ENCODE results near the gene CRYBB2.

DNA sequence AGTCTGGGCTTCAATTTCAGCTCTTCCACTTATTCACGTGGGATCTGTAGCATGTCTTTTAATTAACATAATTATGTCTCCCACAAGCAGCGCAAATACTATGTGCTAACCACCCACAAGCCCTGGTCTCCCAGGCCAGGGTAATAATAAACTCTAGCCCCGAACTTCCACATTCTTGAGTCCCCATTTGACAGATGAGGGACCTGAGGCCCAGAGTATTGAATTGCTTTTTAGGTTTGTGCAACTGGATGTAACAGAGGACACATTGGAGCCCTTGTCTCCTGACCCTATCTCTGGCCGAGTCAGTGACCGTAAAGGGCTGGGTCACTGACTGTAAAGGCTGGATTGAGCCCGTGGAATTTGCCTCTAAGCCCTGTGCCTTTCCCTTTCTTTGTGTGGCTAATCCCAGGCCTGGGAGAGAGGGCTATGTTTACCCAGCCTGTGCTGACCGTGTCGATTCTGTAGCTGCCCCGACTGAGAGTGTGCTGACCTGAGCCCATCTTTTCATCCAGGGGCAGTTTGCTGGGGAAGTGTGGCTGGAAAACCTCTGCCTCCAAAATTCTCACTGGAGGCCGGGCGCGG lies 3.9 kb downstream of the CRYBB2 start:
- no peak for TF ChIP-seq EZH2 (IDR thresholded peaks at IDR 0.05)
- TF ChIP-seq POLR2AphosphoS5 (IDR thresholded peaks at IDR 0.05; ENCODE audit: borderline replicate concordance, low read depth, low read length): no peak
- TF ChIP-seq FOXP2 (optimal IDR thresholded peaks at IDR 0.05; ENCODE audit: control extremely low read depth, extremely low read length, insufficient read depth): no peak

All from SK-N-MC (cell line).